Choroid plexus epithelial cell (primary cell): Measurements from ENCODE around the gene DMRT1.

Experiments
- DNase-seq: peaks from one replicate; pipeline ENCODE4 v3.0.0-alpha.2; 2010; ENCODE audit warnings: low read depth
- H3K4me3 ChIP-seq: 2 replicates; pipeline ENCODE4 v1.5.1; 2011; ENCODE audit warnings: low read depth, mild to moderate bottlenecking, control low read depth, low read length, moderate library complexity
- TF ChIP-seq, protein P1 (sequence below): conservative IDR thresholded peaks from 2 replicates; pipeline ENCODE4 v1.5.1; 2011; ENCODE audit warnings: low read depth, mild to moderate bottlenecking, control low read depth, inconsistent platforms, low read length, moderate library complexity

The DMRT1 gene

DNA sequence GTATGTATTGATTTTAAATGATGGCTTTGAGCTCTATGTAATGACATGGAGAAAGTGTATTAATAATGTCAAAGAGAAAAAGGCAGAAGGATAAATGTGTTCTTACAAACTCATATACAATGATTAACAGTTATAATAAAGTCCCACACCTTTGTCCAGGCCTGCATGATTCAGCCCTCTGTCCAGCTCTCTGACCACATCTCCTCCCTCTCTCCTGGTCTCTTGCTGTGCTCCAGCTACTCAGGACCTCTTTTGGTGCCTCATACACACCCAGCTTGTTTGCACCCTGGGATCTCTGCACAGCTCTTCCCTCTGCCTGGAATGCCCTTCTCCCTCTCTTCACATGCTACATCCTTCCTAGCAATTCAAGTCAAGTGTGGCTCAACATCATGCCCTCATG is 37.5 kb upstream of the DMRT1 start:
- no peak for DNase-seq
- TF ChIP-seq, protein P1, sequence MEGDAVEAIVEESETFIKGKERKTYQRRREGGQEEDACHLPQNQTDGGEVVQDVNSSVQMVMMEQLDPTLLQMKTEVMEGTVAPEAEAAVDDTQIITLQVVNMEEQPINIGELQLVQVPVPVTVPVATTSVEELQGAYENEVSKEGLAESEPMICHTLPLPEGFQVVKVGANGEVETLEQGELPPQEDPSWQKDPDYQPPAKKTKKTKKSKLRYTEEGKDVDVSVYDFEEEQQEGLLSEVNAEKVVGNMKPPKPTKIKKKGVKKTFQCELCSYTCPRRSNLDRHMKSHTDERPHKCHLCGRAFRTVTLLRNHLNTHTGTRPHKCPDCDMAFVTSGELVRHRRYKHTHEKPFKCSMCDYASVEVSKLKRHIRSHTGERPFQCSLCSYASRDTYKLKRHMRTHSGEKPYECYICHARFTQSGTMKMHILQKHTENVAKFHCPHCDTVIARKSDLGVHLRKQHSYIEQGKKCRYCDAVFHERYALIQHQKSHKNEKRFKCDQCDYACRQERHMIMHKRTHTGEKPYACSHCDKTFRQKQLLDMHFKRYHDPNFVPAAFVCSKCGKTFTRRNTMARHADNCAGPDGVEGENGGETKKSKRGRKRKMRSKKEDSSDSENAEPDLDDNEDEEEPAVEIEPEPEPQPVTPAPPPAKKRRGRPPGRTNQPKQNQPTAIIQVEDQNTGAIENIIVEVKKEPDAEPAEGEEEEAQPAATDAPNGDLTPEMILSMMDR = no peak
- H3K4me3 ChIP-seq = no peak overlapping the region

DNA sequence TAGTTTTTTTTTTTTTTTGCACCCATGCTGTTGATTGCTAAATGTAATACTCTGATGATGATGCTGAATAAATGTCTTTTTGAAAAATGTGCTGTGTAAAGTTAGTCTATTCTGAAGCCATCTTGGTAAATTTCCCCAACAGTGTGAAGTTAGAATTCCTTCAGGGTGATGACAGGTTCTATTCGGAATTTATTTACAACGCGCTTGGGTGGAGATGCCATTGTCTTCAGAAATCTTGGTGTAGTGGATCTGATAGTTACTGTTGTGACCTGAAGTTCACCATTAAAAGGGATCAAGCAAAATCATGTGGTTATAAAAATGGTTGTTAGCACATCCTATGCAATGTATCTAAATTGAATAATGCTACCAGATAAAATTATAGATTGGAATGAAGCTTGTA is 36.3 kb upstream of the DMRT1 start:
- DNase-seq = no peak
- H3K4me3 ChIP-seq = no peak overlapping the region
- TF ChIP-seq, protein P1 = no peak

DNA sequence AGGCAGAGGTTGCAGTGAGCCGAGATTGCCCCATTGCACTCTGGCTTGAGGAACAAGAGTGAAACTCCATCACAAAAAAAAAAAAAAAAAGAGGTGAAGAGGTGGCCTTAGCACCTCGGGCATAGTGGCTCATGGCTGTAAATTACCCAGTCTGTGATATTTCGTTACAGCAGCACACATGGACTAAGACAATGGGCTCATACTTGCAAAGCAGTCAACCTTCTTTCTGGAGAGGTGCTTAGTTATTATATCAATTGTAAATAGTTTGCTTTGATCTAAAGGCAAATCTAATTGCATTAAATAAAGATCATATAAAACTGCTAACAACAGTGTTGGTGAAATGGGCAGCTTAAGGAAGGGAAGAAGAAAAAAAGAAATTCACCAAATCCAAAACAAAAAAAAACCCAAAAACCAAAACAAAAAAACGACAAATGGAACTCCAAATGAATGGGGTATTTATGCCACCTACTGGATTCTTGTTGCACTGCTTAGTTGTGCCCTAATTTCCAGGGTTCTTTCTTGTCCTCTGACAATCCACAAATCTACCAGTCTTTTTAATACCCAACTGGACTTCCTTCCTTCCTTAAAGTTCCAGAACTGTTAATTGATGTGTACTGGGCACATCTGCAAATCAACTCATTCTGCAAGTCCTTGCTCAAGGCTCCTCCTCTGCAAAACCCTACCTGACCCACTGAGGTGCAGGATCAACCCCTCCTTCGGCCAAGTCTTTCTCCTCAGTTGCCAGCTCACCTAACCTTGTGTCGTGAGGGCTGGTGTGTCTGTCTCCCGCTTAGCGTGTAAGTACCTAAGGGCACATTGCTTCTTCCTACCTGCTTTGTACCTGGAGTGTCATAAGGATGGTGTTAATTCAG is 35.0 kb upstream of the DMRT1 start:
- peak; percentile 65 for DNase-seq
- TF ChIP-seq, protein P1 = peak; percentile 77
- H3K4me3 ChIP-seq = no peak overlapping the region

DNA sequence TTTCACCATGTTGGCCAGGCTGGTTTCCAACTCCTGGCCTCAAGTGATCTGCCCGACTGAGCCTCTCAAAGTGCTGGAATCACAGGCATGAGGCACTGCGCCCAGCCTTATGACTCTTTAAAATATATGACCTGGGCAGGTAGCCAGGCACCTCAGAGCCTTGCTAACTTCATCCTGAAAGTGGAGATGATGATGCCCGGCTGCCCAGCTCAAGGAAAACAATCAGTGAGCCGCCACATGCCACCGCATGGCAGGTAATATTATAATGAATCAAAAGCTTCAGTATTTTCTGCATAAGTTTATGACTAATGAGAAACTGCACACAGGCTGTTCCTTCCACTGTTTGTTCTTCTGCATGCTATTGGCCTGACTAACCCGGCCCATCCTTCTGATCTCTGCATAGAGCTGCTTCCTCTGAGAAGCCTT is 30.4 kb upstream of the DMRT1 start:
- H3K4me3 ChIP-seq = no peak overlapping the region
- TF ChIP-seq, protein P1 = no peak
- DNase-seq = no peak

DNA sequence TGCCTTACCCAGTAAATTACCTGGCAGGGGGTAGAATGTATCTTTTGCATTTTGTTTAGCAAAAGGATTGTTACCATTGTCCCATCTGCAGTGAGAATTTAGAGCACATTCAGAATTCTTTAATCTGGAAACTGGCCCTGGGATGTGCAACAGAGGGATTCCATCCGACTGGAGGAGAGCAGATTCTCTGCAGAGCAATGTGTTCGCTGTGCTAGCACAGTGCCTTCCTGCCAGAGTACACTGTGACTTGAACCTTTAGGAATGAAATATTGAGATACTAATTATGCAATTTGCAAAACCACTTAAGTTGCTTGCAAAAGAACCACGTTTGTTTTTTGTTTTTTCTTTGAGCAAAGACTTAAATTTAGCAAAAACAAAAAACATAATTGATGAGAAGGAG is 22.5 kb upstream of the DMRT1 start:
- DNase-seq = no peak
- TF ChIP-seq, protein P1 = no peak
- no peak overlapping the region for H3K4me3 ChIP-seq

DNA sequence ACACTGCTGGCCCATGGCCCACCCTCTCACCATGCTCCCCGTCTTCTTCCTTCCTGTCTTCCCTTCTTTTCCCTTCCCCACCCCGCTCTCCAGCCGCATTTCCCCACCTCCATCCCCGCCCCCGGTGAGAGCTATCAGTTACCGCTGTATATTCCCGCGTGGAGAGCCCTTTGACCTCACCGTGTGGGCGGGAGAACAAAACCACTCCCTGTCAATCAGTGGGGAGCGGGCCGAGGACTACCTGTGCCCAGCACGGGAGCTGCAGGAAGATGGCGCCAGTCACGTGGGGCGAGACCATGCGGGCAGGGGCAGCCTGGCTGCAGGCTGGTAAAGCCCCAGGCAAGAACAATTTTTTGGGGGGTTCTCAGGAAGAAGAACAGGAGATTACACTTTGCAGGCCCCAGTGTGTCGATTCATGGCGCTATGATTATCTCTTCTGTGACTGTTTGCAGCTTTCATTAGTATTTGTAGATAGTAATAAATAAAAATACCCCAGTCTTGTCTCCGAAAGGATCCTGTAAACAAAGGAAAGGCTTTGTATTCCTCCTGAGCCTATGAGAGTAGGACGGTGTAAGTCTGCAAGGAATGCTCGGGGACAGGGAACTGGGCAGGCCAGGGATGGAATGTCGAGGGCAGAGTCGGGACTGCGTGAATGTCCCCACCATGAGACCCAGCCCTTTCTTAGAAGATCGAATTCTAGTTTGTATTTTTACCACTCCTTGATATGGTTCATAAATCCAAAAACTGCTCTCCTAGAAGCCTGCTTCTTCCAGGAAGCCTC is 14.8 kb upstream of the DMRT1 start:
- TF ChIP-seq, protein P1 = no peak
- no peak overlapping the region for H3K4me3 ChIP-seq

More for the DNA sequence above, 14.8 kb upstream of the DMRT1 start:
- DNase-seq = no peak
